HepG2 (cell line): Measurements from ENCODE around the gene CARMIL1. TPM values are rescaled to one million over a fixed set of nuclear protein-coding genes. Genes with fewer than 3 reads are reported as not detected.

Source experiments
- ATAC-seq: fragments of 200-7000 bp; cut with Tn5 transposase; 3 replicates; pipeline ENCODE4 v1.9.1; 2020; ENCODE audit warnings: mild to moderate bottlenecking, moderate library complexity
- BruUV-seq: library from RNA; stranded (reverse); fragments of 400-500 nt; replicated peaks from 2 replicates; lab custom pipeline; 2021; lab: Mats Ljungman, UMichigan
- CTCF ChIA-PET: fragments of 300-600 bp; formaldehyde crosslinking; extraction: SDS; loops from one replicate; lab custom pipeline; 2021; ENCODE audit warnings: low total read pairs, inconsistent platforms, low intra/inter-chr PET ratio; lab: Yijun Ruan, JAX
- POLR2A ChIA-PET: fragments of 350-600 bp; sonication (Branson Sonifier 250); formaldehyde crosslinking; loops from one replicate; lab custom pipeline; 2020; ENCODE audit warnings: antibody characterized with exemption, inconsistent platforms; lab: Yijun Ruan, JAX
- DNase-seq: peaks from one replicate; pipeline ENCODE4 v3.0.0-alpha.2; 2015; ENCODE audit warnings: low spot score
- FAIRE-seq: peaks from 3 replicates; lab custom pipeline; 2011; peaks lifted over from hg19 to GRCh38; lab: Jason Lieb, UNC
- H2AFZ ChIP-seq: one replicate; pipeline ENCODE4 v1.6.1; 2011; ENCODE audit warnings: low read length, inconsistent platforms
- H3K27ac ChIP-seq: fragments of 300-600 bp; 3 replicates; pipeline ENCODE4 v1.8.0; 2011; ENCODE audit warnings: mixed run types, mild to moderate bottlenecking, mixed read lengths, low read length, inconsistent platforms; ENCODE audit not compliant: insufficient read depth; ENCODE audit errors: extremely low read length
- H3K27me3 ChIP-seq, 2 experiments: fragments of 200-600 bp in 1 of 2; 2 replicates in 1 of 2; 3 replicates in 1 of 2; pipeline versions ENCODE4 v1.6.0 to v1.8.0; 2011; ENCODE audit warnings: low read length in 2 of 2, mild to moderate bottlenecking in 2 of 2, moderate library complexity in 2 of 2, inconsistent platforms in 1 of 2; ENCODE audit not compliant: insufficient read depth in 2 of 2, control insufficient read depth in 1 of 2
- H3K36me3 ChIP-seq, 2 experiments: fragments of 200-600 bp in 1 of 2; replicated peaks in 1 of 2; 2 replicates in 1 of 2; 3 replicates in 1 of 2; pipeline versions ENCODE4 v1.5.1 to v1.8.0; 2011; ENCODE audit warnings: low read length in 2 of 2, inconsistent platforms in 1 of 2; ENCODE audit not compliant: insufficient read depth in 2 of 2, control insufficient read depth in 1 of 2
- H3K4me1 ChIP-seq: 2 replicates; pipeline ENCODE4 v1.5.1; 2012; ENCODE audit warnings: low read length, inconsistent platforms; ENCODE audit not compliant: insufficient read depth
- H3K4me2 ChIP-seq: 2 replicates; pipeline ENCODE4 v1.6.0; 2011; ENCODE audit warnings: low read depth, low read length, inconsistent platforms
- H3K4me3 ChIP-seq, 3 experiments: fragments of 200-600 bp in 1 of 3; sonication (generic), shearing (Covaris generic) in 1 of 3; replicated peaks in 1 of 3; 2 replicates each; pipeline ENCODE4 v1.5.1; 2011 to 2016; ENCODE audit warnings: low read length in 3 of 3, inconsistent platforms in 2 of 3, low read depth in 2 of 3, mild to moderate bottlenecking in 2 of 3, control low read depth in 1 of 3, mixed read lengths in 1 of 3; ENCODE audit not compliant: insufficient read depth in 1 of 3
- H3K79me2 ChIP-seq: one replicate; pipeline ENCODE4 v1.6.1; 2011; ENCODE audit warnings: low read length, inconsistent platforms; ENCODE audit not compliant: insufficient read depth
- H3K9ac ChIP-seq: 2 replicates; pipeline ENCODE4 v1.6.0; 2011; ENCODE audit warnings: mild to moderate bottlenecking, low read depth, low read length, inconsistent platforms; ENCODE audit not compliant: insufficient read depth
- H3K9me3 ChIP-seq: 2 replicates; pipeline ENCODE4 v1.5.1; 2012; ENCODE audit warnings: mild to moderate bottlenecking, low read length
- H4K20me1 ChIP-seq: 2 replicates; pipeline ENCODE4 v1.6.0; 2011; ENCODE audit warnings: inconsistent platforms, mild to moderate bottlenecking, low read length, moderate library complexity; ENCODE audit not compliant: insufficient read depth
- AGO1 ChIP-seq: fragments of 200-400 bp; formaldehyde crosslinking; IDR thresholded peaks from 2 replicates; pipeline ENCODE4 v1.6.1; 2017; ENCODE audit warnings: mild to moderate bottlenecking, low read depth, low read length, moderate library complexity; ENCODE audit not compliant: poor library complexity, severe bottlenecking
- ASH2L ChIP-seq: fragments of 300-600, 200-600 bp; sonication (generic); IDR thresholded peaks from 2 replicates; pipeline ENCODE4 v1.7.0; 2017; ENCODE audit warnings: low read depth, mild to moderate bottlenecking, moderate library complexity, mixed read lengths, low read length; ENCODE audit not compliant: insufficient read length
- BCL6 ChIP-seq: IDR thresholded peaks from 2 replicates; pipeline ENCODE4 v1.6.1; 2016; ENCODE audit warnings: missing genetic modification reagents, missing compliant biosample characterization
- CBX2 ChIP-seq, 2 experiments: fragments of 200-600 bp in 1 of 2; sonication (generic); formaldehyde crosslinking in 1 of 2; IDR thresholded peaks; 2 replicates each; pipeline versions ENCODE4 v1.7.0 to v1.8.1; 2018 to 2022; ENCODE audit warnings: low read depth in 2 of 2, low read length in 1 of 2, mild to moderate bottlenecking in 1 of 2, missing genetic modification reagents in 1 of 2
- FUBP1 ChIP-seq: sonication (generic); formaldehyde crosslinking; IDR thresholded peaks from 2 replicates; pipeline ENCODE4 v1.5.1; 2020; ENCODE audit warnings: missing genetic modification reagents, mild to moderate bottlenecking, borderline replicate concordance
- NFAT5 ChIP-seq: sonication (generic); formaldehyde crosslinking; IDR thresholded peaks from 2 replicates; pipeline ENCODE4 v1.4.0; 2020; ENCODE audit warnings: missing genetic modification reagents
- NFE2L2 ChIP-seq: fragments of 150-350 bp; IDR thresholded peaks from 2 replicates; pipeline ENCODE4 v1.6.1; 2014; ENCODE audit warnings: low read length
- SAFB2 ChIP-seq: sonication (generic); formaldehyde crosslinking; IDR thresholded peaks from 2 replicates; pipeline ENCODE4 v1.5.1; 2020; ENCODE audit warnings: missing genetic modification reagents, low read depth, mild to moderate bottlenecking, borderline replicate concordance
- SOX13 ChIP-seq, 3 experiments: fragments of 450-650 bp in 1 of 3; sonication (generic) in 1 of 3; formaldehyde crosslinking in 1 of 3; IDR thresholded peaks in 2 of 3; conservative IDR thresholded peaks in 1 of 3; 2 replicates each; pipeline versions ENCODE4 v1.5.0 to v1.6.1; 2016 to 2020; ENCODE audit warnings: antibody characterized with exemption in 1 of 3, mild to moderate bottlenecking in 1 of 3, missing compliant biosample characterization in 1 of 3, missing genetic modification reagents in 1 of 3, moderate library complexity in 1 of 3
- XBP1 ChIP-seq: sonication (generic); formaldehyde crosslinking; IDR thresholded peaks from 2 replicates; pipeline ENCODE4 v1.5.0; 2020; ENCODE audit warnings: missing genetic modification reagents
- ZNF670 ChIP-seq: sonication (generic); formaldehyde crosslinking; IDR thresholded peaks from 2 replicates; pipeline ENCODE4 v1.8.0; 2022; ENCODE audit warnings: mild to moderate bottlenecking, missing genetic modification reagents, borderline replicate concordance
- WGBS: methylation state at CpG from one replicate; pipeline ENCODE4 v1.1.6; 2017; ENCODE audit warnings: low lambda C conversion rate; 5-methylcytosine and 5-hydroxymethylcytosine counted together
- in situ Hi-C: cut with HindIII; loops from 2 replicates; pipeline ENCODE4 v1.10.0; 2017; ENCODE audit warnings: low pct_unique_long_range_greater_than_20kb; ENCODE audit not compliant: extremely low pct_ligation_motif_present
- intact Hi-C: fragments of 100-400 bp; cut with micrococcal nuclease; formaldehyde crosslinking; loops from one replicate; pipeline ENCODE4 v1.10.0; 2022; ENCODE audit not compliant: unreplicated experiment
- polyA plus RNA-seq, 8 experiments: library from polyadenylated mRNA; depleted of rRNA in 3 of 8; stranded (reverse) in 7 of 8; unstranded in 1 of 8; fragments of >200 nt; fragmentation: Illumina TruSeq in 4 of 8; extraction: Trizol in 4 of 8; gene quantifications; 2 replicates each; pipeline versions ENCODE4 v1.2.1 to v1.2.3, GENCODE V29; 2011 to 2016; ENCODE audit warnings: low read depth in 4 of 8, missing spikeins in 1 of 8, mixed read lengths in 1 of 8; ENCODE audit not compliant: insufficient read depth in 1 of 8
- total RNA-seq, 5 experiments: library from RNA; depleted of rRNA; stranded (reverse); fragments of >200 nt; fragmentation: Illumina TruSeq; extraction: Trizol; gene quantifications; 2 replicates each; pipeline ENCODE4 v1.2.3, GENCODE V29; 2016; ENCODE audit warnings: low read depth in 1 of 5

CARMIL1 gene
- total and polyA plus RNA-seq, 2 of the 13 experiments (the other 11 are each of a cell fraction or from before 2014, with no cell fraction given): 1.8 to 2.6 TPM

- DNase-seq: no peak
- H3K4me1 ChIP-seq: no peaks in the 10 kb centered on the region
- TF ChIP-seq SOX13 (IDR thresholded peaks at IDR 0.05): no peak
- peak in 1 of 2 experiments; percentile 62; a peak in 2 of 4 replicates for TF ChIP-seq SOX13 (CRISPR knock-in tag; conservative IDR thresholded peaks at IDR 0.05 in 1 of 2, IDR thresholded peaks at IDR 0.05 in 1 of 2)
- no peak for TF ChIP-seq XBP1 (CRISPR knock-in tag)
- TF ChIP-seq BCL6: no peak
- no peak for TF ChIP-seq ZNF670 (CRISPR knock-in tag)
- FAIRE-seq: no peak
- no peak overlapping the region for H3K4me2 ChIP-seq
- no peak overlapping the region for H2AFZ ChIP-seq
- no peak overlapping the region for H3K4me3 ChIP-seq
- ChIA-PET POLR2A (no interaction called here), CTCF (no interaction called here)
- in situ Hi-C loops: no loop called here
- H3K79me2 ChIP-seq: no peaks in the 10 kb centered on the region
- no peaks in the 10 kb centered on the region for H3K27me3 ChIP-seq
- H3K9me3 ChIP-seq: no peaks in the 10 kb centered on the region
- no peaks in the 10 kb centered on the region for H3K36me3 ChIP-seq
- no peaks in the 10 kb centered on the region for H4K20me1 ChIP-seq
- BruUV-seq: no TSS peak
- WGBS: 20% methylated on average over 2 of the region's 2 CpGs
- no peak overlapping the region for H3K27ac ChIP-seq
- H3K9ac ChIP-seq: no peak overlapping the region
- intact Hi-C loops: no loop called here
- no peak for ATAC-seq
Observed at GRCh38 chr6:25359891-25360290, 80.7 kb downstream of the CARMIL1 start.

DNA sequence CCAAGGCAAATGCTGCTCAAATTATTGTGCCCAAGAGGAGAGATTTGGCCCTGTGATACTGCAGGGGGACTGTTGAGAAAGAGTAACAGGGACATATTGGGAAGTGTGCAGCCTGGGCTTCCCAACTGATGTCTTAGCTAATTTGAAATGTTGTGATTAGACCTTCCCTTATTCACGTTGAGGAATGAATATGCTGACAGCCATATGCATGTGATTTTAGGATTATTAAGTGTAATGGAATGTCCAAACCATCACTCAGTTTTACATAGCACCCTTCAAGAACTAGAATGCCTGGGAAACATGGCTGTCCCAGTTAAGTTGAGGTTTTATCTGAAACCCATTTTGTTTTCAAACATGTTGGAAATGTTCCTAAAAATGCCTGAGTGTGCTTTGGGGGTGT lies 81.4 kb downstream of the CARMIL1 start:
- Histone ChIP-seq H3K27ac (no peak overlapping the region), H2AFZ (no peak overlapping the region), H3K9ac (no peak overlapping the region), H3K4me1 (no peaks in the 10 kb centered on the region), H3K4me3 (no peak overlapping the region), H3K79me2 (no peaks in the 10 kb centered on the region), H3K4me2 (no peak overlapping the region), H3K9me3 (no peaks in the 10 kb centered on the region), H4K20me1 (no peaks in the 10 kb centered on the region), H3K27me3 (no peaks in the 10 kb centered on the region), H3K36me3 (no peaks in the 10 kb centered on the region)
- ChIA-PET CTCF (no interaction called here), POLR2A (no interaction called here)
- intact Hi-C loops: no loop called here
- FAIRE-seq: no peak
- no peak for DNase-seq
- 0% methylated on average over 1 of the region's 1 CpG for WGBS
- no TSS peak for BruUV-seq
- in situ Hi-C loops: no loop called here
- ATAC-seq: no peak
- TF ChIP-seq AGO1 (no peak), ASH2L (no peak), SAFB2 (no peak), FUBP1 (CRISPR knock-in tag) (no peak), CBX2 (IDR thresholded peaks at IDR 0.05; ENCODE audit: low read depth, low read length) (no peak), CBX2 (CRISPR knock-in tag; IDR thresholded peaks at IDR 0.05; ENCODE audit: low read depth) (no peak), NFAT5 (CRISPR knock-in tag) (no peak), NFE2L2 (no peak)
